Activated CD4-positive, alpha-beta T cell treated with anti-CD3 and anti-CD28 coated beads, Interleukin-2, amount 50 U/mL, for 4 hours (primary cell): ENCODE data around the gene TEX10.
"Not testable (repeated sequence)": the region's sequence is repeated elsewhere in the genome, so short reads cannot be mapped to it uniquely, and the experiment has no call there.

Experiments
- DNase-seq, 2 experiments: peaks; one replicate each; pipeline ENCODE4 v3.0.0-alpha.2; 2020

Gene TEX10

GRCh38 chr9:100346836-100347235 is 5.9 kb downstream of the TEX10 start:
- DNase-seq = no peak

GRCh38 chr9:100341889-100342288 is 10.9 kb downstream of the TEX10 start:
- DNase-seq = no peak

- no peak for DNase-seq
Observed at GRCh38 chr9:100340224-100340623, 12.5 kb downstream of the TEX10 start.

GRCh38 chr9:100338736-100339135 is 14.0 kb downstream of the TEX10 start:
- DNase-seq = not testable (repeated sequence)

GRCh38 chr9:100324594-100325200 is 28.0 kb downstream of the TEX10 start:
- no peak for DNase-seq

- DNase-seq = peak; percentile 12 to 13
Observed at GRCh38 chr9:100322954-100323536, 29.7 kb downstream of the TEX10 start.

GRCh38 chr9:100317706-100318105 is 35.0 kb downstream of the TEX10 start:
- DNase-seq = no peak

GRCh38 chr9:100315561-100315960 is 37.2 kb downstream of the TEX10 start:
- DNase-seq = no peak

- no peak for DNase-seq
Observed at GRCh38 chr9:100309992-100310391, 42.8 kb downstream of the TEX10 start.

GRCh38 chr9:100308965-100309564 is 43.7 kb downstream of the TEX10 start:
- no peak for DNase-seq

GRCh38 chr9:100307080-100307479 is 45.7 kb downstream of the TEX10 start:
- DNase-seq = no peak

- no peak for DNase-seq
Observed at GRCh38 chr9:100306283-100306682, 46.5 kb downstream of the TEX10 start.

- no peak for DNase-seq
Observed at GRCh38 chr9:100303747-100304146, 49.0 kb downstream of the TEX10 start.

GRCh38 chr9:100298378-100298777 is 54.4 kb downstream of the TEX10 start:
- DNase-seq = no peak

GRCh38 chr9:100296407-100296806 is 56.3 kb downstream of the TEX10 start:
- no peak for DNase-seq

- DNase-seq = no peak
Observed at GRCh38 chr9:100295240-100295639, 57.5 kb downstream of the TEX10 start.

GRCh38 chr9:100294806-100295205 is 57.9 kb downstream of the TEX10 start:
- DNase-seq = no peak

- DNase-seq = no peak
Observed at GRCh38 chr9:100294341-100294740, 58.4 kb downstream of the TEX10 start.

GRCh38 chr9:100292414-100292813 is 60.3 kb downstream of the TEX10 start:
- DNase-seq = no peak

GRCh38 chr9:100290714-100291113 is 62.0 kb downstream of the TEX10 start:
- no peak for DNase-seq

GRCh38 chr9:100287186-100287585 is 65.6 kb downstream of the TEX10 start:
- DNase-seq = no peak

GRCh38 chr9:100286257-100286656 is 66.5 kb downstream of the TEX10 start:
- no peak for DNase-seq

- no peak for DNase-seq
Observed at GRCh38 chr9:100285601-100286000, 67.1 kb downstream of the TEX10 start.

GRCh38 chr9:100285080-100285479 is 67.7 kb downstream of the TEX10 start:
- DNase-seq = no peak

GRCh38 chr9:100284247-100284646 is 68.5 kb downstream of the TEX10 start:
- no peak for DNase-seq
